ENCODE results near the gene INSM1.

Gene INSM1

DNA sequence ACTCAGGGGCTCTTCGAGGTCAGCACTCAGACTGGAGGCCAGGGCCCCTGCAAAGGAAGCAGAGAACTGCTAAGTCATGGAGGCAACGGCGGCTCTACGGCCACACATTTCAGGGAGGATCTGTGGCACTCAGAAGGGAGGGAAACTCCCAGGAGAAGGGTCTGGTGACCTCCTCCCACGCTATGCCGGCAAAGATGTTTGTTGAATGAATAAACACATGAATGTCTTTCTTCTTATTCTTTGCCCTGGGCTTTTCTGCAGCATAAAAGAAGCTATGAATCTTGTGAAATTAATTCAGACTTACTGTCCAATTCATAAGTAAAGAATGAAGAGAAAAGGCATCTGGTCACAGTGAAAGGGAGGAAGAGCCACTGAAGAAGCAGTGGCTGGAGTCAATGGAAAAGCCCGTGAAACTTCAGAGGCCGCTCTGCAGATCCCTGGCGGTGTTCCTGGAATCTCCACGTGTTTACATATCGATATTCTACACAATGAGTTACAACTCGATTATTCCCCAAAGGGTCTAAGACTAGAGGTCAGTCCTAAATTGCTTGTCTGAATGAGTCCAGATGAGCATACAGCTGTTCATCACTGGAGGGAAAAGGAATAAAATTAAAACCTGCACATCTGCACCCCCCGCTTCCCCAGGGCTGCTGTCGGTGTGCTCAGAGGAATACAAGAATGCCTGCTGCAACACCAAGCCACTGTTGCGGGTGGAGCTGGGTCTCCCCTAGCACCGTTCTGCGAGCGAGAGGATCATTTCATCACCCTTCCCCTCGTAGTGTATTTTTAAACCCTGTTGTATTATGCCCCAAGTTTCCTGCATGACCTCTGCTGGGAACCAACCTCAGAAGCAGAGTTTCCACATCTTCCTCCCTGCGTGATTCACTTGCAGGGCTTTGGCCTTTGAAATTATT lies 25.6 kb downstream of the INSM1 start:
- in situ Hi-C loops (cut with MboI; ENCODE audit: low sequenced_read_pairs) = no loop called here

- in situ Hi-C loops (cut with MboI; ENCODE audit: low sequenced_read_pairs) = no loop called here
Observed at GRCh38 chr20:20395087-20395486, 27.2 kb downstream of the INSM1 start.

DNA sequence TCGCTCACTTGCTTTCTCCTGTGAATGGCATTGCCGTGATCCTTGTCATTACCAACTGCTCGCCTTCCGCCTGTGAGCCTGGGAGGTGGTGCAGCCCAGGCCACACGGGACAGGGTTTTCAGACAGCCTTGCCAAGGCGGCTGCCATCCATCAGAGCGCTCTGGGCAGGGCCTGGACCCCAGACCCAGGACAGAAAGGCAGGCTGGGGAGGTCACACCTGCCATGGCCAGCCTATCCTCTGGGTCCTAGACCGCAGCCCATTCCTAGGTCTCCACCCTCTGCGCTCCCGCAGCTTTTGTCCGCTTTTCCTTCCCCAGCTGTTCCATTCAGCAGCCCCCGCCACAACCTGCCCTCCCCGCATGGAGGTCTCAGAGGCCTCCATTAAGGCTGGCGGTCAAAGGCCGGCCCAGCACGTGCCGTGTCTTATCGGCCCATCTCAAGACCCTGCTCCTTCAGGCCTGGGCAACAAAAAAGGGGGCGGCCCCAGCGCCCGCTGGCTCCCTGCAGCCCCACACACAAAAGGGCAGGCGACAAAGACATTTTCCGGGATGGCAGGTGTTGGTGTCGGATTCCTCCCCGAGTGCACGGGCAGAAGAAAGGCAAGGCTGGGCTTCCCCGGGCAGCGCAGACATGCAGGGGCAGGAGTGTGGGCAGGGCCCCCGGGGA lies 28.1 kb downstream of the INSM1 start:
- in situ Hi-C loops (cut with MboI; ENCODE audit: low sequenced_read_pairs) = no loop called here

DNA sequence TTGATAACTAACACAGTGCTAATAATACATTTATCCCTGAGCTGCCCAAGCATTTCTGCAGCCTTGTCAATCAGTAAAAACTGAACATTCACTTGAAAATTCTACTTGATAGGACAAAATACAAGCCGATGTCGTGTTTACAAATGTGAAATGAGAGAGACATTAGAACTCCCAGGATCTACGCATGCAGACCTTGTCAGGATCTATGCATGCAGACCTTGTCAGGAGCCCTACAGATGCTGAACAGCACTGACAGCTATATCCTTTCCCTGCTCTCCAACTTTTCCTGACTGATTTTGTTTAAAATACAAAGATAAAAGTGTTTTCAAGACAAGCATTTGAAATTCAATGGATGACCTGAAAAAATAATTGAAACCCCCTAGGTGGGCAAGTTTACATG lies 28.9 kb downstream of the INSM1 start:
- in situ Hi-C loops (cut with MboI; ENCODE audit: low sequenced_read_pairs) = no loop called here

DNA sequence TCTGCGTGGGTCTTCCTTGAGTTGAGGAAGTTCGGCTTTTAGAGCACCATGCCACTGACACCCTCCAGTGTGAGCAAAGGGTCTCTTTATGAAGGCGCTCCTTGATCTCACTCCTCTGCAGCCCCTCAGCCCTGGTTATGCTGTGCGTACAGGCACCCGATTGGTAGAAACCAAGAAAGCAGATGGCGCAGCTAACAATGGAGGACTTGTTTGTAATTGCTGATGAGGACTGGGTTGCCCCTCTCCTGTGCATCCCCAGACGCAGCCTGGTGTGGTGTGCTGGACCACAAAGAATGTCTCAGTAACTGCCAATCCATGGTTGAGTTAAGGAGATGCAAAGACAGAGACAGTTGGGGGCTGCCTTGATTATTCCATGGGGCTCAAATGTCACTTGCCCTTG lies 30.2 kb downstream of the INSM1 start:
- in situ Hi-C loops (cut with MboI; ENCODE audit: low sequenced_read_pairs) = no loop called here

DNA sequence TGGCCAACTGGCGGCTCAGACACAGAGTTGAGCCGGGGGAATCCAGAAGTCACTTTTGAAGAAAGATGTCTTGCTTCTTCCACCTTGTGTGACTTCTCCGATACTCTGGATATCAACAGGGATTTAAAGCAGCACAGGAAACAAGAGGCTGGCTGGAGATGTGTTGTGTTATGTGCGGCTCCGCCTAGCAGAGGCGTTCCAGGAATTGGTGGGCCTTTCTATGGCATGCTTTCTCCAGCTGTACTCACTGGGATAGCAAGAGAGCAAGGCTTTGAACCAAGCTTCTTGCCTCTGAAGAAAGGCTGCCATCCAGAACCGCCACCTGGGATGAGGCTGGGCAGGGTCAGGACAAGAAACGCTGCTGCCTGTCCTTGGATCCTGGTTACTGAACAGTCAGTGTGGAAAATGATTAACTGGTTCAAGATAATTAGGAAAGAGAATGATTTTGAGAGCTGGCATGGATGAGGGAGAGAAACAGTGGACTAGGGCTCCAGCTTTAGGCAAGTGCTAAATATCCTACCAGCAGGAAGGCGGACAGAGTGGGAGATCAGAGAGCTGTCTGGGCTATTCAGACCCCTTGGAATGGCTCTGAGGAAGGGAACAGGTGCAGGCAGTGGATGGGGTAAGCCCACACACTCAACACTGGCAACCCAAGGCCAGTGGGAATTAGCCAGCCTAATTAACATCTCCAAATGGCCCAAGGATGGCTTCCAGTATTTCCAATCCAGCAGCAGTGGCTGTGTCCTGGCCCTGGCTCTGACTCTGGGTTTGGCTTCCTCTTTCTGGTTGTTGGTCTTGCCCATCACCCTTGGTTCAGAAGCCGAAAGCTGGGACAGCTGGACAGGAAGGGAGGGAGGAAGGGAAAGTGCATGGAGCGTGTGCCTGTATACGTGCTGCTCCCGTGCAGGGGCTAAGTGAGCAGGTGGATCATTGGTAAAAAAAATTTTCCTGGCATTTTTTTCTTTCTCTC lies 31.9 kb downstream of the INSM1 start:
- in situ Hi-C loops (cut with MboI; ENCODE audit: low sequenced_read_pairs) = no loop called here

GRCh38 chr20:20401991-20402390 lies 34.1 kb downstream of the INSM1 start:
- in situ Hi-C loops (cut with MboI; ENCODE audit: low sequenced_read_pairs) = no loop called here

DNA sequence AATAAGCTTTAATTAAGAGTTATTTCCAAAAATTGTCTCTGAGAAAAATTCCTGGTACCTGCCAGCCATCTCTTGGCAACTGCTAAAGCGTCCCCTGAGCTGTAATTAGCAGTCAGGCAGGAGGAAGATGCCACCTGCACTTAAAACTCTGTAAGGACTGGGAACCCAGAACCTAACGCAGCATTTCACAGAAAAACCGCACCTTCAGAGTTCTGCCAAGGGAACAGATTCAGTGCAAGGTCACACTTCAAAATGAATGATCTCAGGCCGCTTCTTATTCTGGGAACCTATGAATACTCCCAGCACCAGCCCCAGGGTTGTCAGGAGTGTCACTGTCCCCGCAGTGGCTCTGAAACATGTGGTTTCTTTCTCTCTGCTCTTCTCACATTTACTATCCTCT lies 36.7 kb downstream of the INSM1 start:
- in situ Hi-C loops (cut with MboI; ENCODE audit: low sequenced_read_pairs) = no loop called here

DNA sequence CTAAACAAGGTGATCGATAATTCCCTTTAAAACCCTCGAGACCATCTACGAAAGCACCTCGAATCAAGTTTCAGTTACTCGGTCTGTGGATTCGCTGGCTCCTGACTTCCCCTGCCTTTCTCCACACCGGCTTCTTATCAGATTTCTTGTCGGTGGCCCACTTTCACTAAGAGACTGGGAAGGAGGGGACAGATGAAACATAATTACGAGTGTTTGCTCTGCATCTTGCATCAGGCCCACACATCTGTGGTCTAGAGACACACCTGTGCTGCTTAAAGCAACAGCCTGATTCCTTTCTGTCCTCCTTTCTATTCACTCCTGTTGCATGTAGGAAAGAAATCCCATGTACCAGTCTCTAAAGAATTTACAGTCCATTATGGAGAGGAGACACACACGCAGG lies 37.7 kb downstream of the INSM1 start:
- in situ Hi-C loops (cut with MboI; ENCODE audit: low sequenced_read_pairs) = no loop called here

DNA sequence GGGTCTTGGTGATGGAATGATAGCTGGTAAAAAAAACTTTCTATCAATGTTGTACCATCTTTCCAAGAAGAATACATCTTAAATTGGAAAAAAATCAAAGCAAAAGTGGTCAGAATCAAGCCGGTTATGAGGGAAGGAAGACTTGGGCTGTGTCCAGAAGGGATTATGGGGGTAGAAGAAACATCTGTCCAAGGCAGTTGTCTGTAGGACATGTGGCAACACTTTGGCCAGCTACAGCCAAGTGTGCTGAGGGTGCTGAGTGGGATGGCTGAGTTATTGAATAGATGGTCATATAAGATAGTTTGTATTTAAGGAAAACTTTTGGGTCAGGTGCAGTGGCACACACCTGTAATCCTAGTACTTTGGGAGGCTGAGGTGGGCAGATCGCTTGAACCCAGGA lies 38.4 kb downstream of the INSM1 start:
- in situ Hi-C loops (cut with MboI; ENCODE audit: low sequenced_read_pairs) = no loop called here

DNA sequence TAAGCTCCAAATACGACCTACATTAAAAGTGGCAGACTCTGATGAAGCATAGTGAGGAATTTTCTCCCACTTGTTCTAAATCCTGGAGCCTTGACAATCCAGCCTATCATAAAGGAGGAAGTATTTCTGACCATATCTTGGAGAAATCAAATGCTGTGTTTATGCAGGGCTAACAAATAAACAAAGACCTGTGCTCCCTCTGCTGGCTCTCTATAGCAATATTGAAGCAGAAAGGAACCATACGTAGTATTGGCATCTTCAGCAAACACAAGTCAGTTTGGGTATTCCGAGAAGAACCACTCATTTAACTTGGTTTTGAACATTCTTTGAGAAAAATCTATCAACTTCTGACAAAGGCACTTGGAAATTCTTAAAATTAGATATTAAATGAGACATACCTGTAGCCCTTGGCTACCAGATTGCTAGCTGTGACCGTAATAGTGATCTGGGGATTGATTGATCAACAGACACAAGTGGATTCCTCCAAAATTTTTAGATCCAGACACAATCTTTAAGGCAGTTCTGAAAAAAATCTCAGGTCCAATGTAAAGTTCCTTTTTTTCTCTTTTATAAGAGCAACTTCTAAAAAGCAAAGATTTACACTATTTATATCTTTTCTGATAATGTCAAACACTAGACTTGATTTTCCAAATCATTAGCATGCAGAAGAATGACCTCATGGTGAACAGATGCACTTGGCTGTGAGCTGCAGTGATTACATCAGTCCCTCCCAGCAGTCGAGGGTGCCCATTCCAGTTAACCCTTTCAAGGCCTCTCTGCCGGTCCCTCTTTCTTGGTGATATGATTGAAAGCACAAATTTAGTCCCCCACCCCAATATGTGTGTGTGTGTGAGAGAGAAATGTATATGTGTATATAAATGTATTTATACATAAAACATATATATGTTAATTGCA lies 40.2 kb downstream of the INSM1 start:
- in situ Hi-C loops (cut with MboI; ENCODE audit: low sequenced_read_pairs) = no loop called here

DNA sequence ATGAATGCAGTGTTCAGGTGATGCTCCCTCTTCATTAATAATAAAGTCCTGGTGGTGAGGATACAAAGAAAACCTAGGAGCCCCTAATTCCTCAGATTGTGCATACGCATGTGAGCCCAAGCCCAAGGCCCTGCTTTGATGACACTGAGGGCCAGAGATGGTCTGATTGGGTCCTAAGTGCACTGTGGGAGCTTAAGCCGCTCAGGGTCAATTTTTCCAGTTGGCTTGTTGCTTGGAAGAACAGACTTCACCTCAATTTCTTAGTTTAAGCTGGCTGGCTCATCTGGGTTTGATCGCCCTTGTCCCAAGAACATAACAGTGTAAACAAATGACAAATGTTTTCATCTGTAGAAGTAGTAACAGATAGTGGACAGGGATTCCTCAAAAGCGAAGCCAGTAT lies 41.4 kb downstream of the INSM1 start:
- in situ Hi-C loops (cut with MboI; ENCODE audit: low sequenced_read_pairs) = no loop called here

GRCh38 chr20:20410678-20411077 lies 42.8 kb downstream of the INSM1 start:
- in situ Hi-C loops (cut with MboI; ENCODE audit: low sequenced_read_pairs) = no loop called here

GRCh38 chr20:20411402-20411801 lies 43.5 kb downstream of the INSM1 start:
- in situ Hi-C loops (cut with MboI; ENCODE audit: low sequenced_read_pairs) = no loop called here

DNA sequence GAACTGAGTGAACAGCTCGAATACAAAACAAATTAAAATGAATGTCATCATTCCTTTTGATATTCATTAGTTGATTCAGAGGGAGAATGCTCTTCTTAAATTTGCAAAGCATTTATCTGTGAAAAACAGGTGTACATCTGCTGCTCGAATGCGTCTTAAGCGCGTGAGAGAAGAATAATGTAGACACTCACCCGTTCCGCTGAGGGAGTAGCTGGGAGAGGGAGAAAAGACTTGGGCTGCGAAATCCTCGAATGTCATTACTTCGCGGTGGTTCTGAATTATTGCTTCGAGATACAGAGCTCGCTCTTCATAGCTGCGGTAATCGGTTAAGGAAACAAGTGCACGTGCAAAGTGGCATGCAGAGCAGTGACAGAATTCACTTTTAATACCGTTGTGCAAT lies 43.9 kb downstream of the INSM1 start:
- in situ Hi-C loops (cut with MboI; ENCODE audit: low sequenced_read_pairs) = no loop called here

- in situ Hi-C loops (cut with MboI; ENCODE audit: low sequenced_read_pairs) = no loop called here
Observed at GRCh38 chr20:20412750-20413149, 44.8 kb downstream of the INSM1 start.

DNA sequence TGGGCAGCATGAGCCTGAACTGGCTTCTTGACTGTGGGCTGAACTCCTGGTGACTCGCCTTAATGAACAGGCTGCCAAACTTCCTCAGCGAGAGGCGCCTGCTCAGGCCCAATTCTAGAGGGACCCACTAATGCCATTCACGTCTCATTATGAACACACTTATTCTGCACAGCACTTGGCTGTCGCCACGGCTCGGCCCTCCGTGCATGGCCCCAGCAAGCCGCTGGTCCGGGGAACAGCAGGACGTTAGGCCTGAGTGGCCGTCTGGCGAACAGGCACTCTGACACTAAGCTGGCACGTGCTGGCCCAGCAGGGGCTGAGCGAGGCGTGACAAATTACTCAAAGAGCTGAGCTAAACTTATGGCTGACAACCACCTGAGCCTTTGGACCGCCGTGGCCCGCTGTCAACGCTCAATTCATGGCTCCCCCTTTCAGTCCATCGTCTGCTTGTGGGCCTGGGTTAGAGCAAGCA lies 45.9 kb downstream of the INSM1 start:
- in situ Hi-C loops (cut with MboI; ENCODE audit: low sequenced_read_pairs) = no loop called here

- in situ Hi-C loops (cut with MboI; ENCODE audit: low sequenced_read_pairs) = no loop called here
Observed at GRCh38 chr20:20414640-20415220, 46.8 kb downstream of the INSM1 start.

GRCh38 chr20:20415321-20415720 lies 47.4 kb downstream of the INSM1 start:
- in situ Hi-C loops (cut with MboI; ENCODE audit: low sequenced_read_pairs) = no loop called here

Data from HL-60/S4 treated with retinoic acid at 250 ng/mL for 4 days and 3 days (cell line).